Nephron progenitor cell (in vitro differentiated cells): Measurements from ENCODE around the gene TRIM54.

Experiments used
- DNase-seq: peaks from one replicate; pipeline ENCODE4 v3.0.0; 2021
- H3K27ac Mint-ChIP-seq: 2 replicates; pipeline ENCODE4 v1.8.0; 2021; ENCODE audit warnings: mild to moderate bottlenecking, moderate library complexity, mixed read lengths
- H3K27me3 Mint-ChIP-seq: 2 replicates; pipeline ENCODE4 v1.8.0; 2021; ENCODE audit warnings: mild to moderate bottlenecking, low read depth, mixed read lengths; ENCODE audit not compliant: poor library complexity
- H3K36me3 Mint-ChIP-seq: 2 replicates; pipeline ENCODE4 v1.8.0; 2021; ENCODE audit warnings: low read depth, mixed read lengths
- H3K4me1 Mint-ChIP-seq: 2 replicates; pipeline ENCODE4 v1.8.0; 2021; ENCODE audit warnings: mixed read lengths
- H3K4me3 Mint-ChIP-seq: 2 replicates; pipeline ENCODE4 v1.8.0; 2021; ENCODE audit warnings: mild to moderate bottlenecking, moderate library complexity, mixed read lengths
- H3K9me3 Mint-ChIP-seq: 2 replicates; pipeline ENCODE4 v1.8.0; 2021; ENCODE audit warnings: mild to moderate bottlenecking, moderate library complexity, mixed read lengths
- TF ChIP-seq, protein P1 (sequence below): fragments of 200-600 bp; sonication (generic); IDR thresholded peaks from 2 replicates; pipeline ENCODE4 v1.5.0; 2021; ENCODE audit warnings: antibody characterized with exemption

The TRIM54 gene

GRCh38 chr2:27323596-27324285, 41.5 kb downstream of the TRIM54 start:
- peaks cover 37% of the 10 kb centered on the region for H3K36me3 Mint-ChIP-seq
- H3K27ac Mint-ChIP-seq: peak overlapping the region; percentile 98
- H3K9me3 Mint-ChIP-seq: no peaks in the 10 kb centered on the region
- TF ChIP-seq, protein P1, sequence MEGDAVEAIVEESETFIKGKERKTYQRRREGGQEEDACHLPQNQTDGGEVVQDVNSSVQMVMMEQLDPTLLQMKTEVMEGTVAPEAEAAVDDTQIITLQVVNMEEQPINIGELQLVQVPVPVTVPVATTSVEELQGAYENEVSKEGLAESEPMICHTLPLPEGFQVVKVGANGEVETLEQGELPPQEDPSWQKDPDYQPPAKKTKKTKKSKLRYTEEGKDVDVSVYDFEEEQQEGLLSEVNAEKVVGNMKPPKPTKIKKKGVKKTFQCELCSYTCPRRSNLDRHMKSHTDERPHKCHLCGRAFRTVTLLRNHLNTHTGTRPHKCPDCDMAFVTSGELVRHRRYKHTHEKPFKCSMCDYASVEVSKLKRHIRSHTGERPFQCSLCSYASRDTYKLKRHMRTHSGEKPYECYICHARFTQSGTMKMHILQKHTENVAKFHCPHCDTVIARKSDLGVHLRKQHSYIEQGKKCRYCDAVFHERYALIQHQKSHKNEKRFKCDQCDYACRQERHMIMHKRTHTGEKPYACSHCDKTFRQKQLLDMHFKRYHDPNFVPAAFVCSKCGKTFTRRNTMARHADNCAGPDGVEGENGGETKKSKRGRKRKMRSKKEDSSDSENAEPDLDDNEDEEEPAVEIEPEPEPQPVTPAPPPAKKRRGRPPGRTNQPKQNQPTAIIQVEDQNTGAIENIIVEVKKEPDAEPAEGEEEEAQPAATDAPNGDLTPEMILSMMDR: no peak
- H3K4me1 Mint-ChIP-seq: peaks cover 33% of the 10 kb centered on the region
- peaks cover 3% of the 10 kb centered on the region for H3K27me3 Mint-ChIP-seq
- H3K4me3 Mint-ChIP-seq: peak overlapping the region; percentile 100
- DNase-seq: no peak

- Mint-ChIP-seq H3K4me1 (peaks cover 33% of the 10 kb centered on the region), H3K36me3 (peaks cover 47% of the 10 kb centered on the region), H3K27ac (no peak overlapping the region), H3K27me3 (peaks cover 3% of the 10 kb centered on the region), H3K4me3 (peak overlapping the region; percentile 24), H3K9me3 (no peaks in the 10 kb centered on the region)
- DNase-seq: no peak
- TF ChIP-seq, protein P1: no peak
Measured at GRCh38 chr2:27324720-27325119, 42.5 kb downstream of the TRIM54 start.

DNA sequence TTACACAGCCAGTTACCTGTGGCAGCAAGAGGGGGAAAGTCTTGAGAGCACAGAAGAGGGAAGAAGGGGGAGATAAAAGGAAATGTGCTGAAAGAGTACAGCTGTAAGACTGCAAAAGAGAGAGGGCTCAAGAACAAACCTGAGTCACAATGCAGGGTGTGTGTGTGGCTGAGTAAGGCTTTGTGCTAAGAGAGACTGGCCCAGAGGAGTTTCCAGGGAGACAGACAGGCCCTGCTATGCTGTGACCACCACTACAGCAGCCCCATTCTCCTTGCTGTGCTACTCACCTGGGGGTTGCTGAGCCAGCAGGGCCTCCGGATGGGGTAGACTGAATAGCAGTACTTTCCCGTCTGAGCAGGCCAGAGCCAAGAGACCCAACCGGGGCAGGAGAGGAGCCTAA, 53.1 kb downstream of the TRIM54 start:
- Mint-ChIP-seq H3K4me3 (no peak overlapping the region), H3K27ac (no peak overlapping the region), H3K4me1 (no peaks in the 10 kb centered on the region), H3K27me3 (peaks cover 2% of the 10 kb centered on the region), H3K36me3 (peaks cover 58% of the 10 kb centered on the region), H3K9me3 (no peaks in the 10 kb centered on the region)
- TF ChIP-seq, protein P1: no peak
- DNase-seq: no peak

- Mint-ChIP-seq H3K4me1 (no peaks in the 10 kb centered on the region), H3K9me3 (no peaks in the 10 kb centered on the region), H3K27me3 (no peaks in the 10 kb centered on the region), H3K27ac (no peak overlapping the region), H3K4me3 (no peak overlapping the region), H3K36me3 (peaks cover 61% of the 10 kb centered on the region)
- no peak for DNase-seq
- TF ChIP-seq, protein P1: no peak
Measured at GRCh38 chr2:27336173-27336572, 53.9 kb downstream of the TRIM54 start.

GRCh38 chr2:27347641-27348040, 65.4 kb downstream of the TRIM54 start:
- no peak overlapping the region for H3K4me3 Mint-ChIP-seq
- peaks cover 20% of the 10 kb centered on the region for H3K4me1 Mint-ChIP-seq
- H3K36me3 Mint-ChIP-seq: peaks cover 47% of the 10 kb centered on the region
- TF ChIP-seq, protein P1: no peak
- DNase-seq: no peak
- peak overlapping the region; percentile 25 for H3K27ac Mint-ChIP-seq
- H3K27me3 Mint-ChIP-seq: no peaks in the 10 kb centered on the region
- no peaks in the 10 kb centered on the region for H3K9me3 Mint-ChIP-seq

DNA sequence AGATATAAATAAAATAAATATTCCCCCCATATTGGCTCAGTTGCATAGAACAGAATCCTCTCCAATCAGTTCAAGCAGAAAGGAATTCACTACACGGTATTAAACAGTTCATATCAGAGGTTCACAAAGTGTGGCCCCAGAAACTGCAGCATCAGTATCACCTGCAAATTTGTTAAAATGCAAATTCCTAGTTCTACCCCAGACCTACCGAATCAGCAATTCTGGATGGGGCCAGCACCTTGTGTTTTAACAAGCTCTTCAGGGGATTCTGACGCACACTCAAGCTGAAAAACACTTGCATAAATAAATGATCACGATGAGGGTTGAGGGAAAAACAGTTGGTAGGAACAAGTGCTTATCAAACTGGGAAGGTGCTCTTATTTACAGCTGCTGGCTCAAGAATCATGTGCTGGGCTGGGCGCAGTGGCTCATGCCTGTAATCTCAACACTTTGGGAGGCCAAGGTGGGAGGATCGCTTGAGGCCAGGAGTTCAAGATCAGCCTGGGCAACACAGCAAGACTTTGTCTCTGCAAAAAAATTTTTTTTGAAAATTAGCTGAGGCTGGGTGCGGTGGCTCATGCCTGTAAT, 68.0 kb downstream of the TRIM54 start:
- H3K36me3 Mint-ChIP-seq: peaks cover 29% of the 10 kb centered on the region

More for the DNA sequence above, 68.0 kb downstream of the TRIM54 start:
- no peaks in the 10 kb centered on the region for H3K9me3 Mint-ChIP-seq
- DNase-seq: no peak
- no peak overlapping the region for H3K4me3 Mint-ChIP-seq
- no peak overlapping the region for H3K27ac Mint-ChIP-seq
- no peaks in the 10 kb centered on the region for H3K27me3 Mint-ChIP-seq
- TF ChIP-seq, protein P1: no peak
- H3K4me1 Mint-ChIP-seq: peaks cover 42% of the 10 kb centered on the region
